ENCODE results near the gene SLC37A1.

- TF ChIP-seq CTCF (IDR thresholded peaks at IDR 0.05) (no peak), POLR2A (IDR thresholded peaks at IDR 0.05) (no peak)
Observed at GRCh38 chr21:42613756-42614155, 100.1 kb downstream of the SLC37A1 start.

Measured in uterus (tissue), 2 donors.